GM18858 (cell line): ENCODE measurements around the gene TNP2.
"Not testable (repeated sequence)": the region's sequence is repeated elsewhere in the genome, so short reads cannot be mapped to it uniquely, and the experiment has no call there.

Experiments
- ATAC-seq: cut with Tn5 transposase; IDR thresholded peaks from one replicate; pipeline ENCODE4 v1.9.1; 2021; ENCODE audit not compliant: unreplicated experiment

Gene TNP2

GRCh38 chr16:11300560-11300892, 31.4 kb upstream of the TNP2 start:
- no peak for ATAC-seq

- ATAC-seq: no peak
These were observed 30.9 kb upstream of the TNP2 start for GRCh38 chr16:11299865-11300559.

DNA sequence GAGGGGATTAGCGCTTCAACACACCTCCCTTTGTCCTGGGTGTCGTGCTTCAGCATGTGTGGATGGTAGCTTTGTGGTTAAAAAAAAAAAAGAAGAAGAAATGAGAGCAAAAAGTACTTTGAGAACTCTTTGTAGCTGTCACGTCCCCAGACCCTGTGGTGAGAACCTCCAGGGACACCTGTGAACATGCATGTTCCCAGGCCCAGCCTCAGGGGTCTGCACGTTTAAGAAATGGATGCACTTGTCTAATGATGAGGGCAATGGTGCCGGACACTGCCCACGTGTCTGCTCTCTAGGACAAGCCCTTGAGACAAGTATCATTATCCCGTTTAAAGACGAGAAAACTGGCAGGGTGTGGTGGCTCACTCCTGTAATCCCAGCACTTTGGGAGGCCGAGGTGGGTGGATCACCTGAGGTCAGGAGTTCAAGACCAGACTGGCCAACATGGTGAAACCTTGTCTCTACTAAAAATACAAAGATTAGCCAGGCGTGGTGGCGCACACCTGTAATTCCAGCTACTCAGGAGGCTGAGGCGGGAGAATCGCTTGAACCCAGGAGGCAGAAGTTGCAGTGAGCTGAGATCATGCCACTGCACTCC, 29.9 kb upstream of the TNP2 start:
- peak; percentile 42 for ATAC-seq

- ATAC-seq: no peak
These were observed 29.2 kb upstream of the TNP2 start for GRCh38 chr16:11298143-11298900.

- ATAC-seq: peak; percentile 53
These were observed 28.5 kb upstream of the TNP2 start for GRCh38 chr16:11297492-11298142.

- peak; percentile 3 for ATAC-seq
These were observed 27.8 kb upstream of the TNP2 start for GRCh38 chr16:11296706-11297491.

DNA sequence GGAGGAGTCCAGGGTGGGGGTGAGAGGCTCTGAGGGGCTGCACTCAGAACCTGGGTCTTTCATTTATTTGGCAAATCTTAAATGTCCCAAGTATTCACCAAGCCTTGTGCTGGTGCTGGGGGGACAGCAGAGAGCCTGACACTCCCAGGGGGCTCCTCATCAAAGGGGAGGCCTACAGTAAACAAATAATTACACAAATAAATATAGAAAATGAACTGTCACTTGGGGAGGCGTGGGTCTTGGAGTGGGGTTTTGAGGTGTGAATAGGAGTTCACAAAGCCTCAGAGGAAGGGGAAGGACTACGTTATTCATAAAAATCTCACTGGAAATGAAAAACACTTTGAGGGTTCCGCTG, 27.2 kb upstream of the TNP2 start:
- no peak for ATAC-seq

DNA sequence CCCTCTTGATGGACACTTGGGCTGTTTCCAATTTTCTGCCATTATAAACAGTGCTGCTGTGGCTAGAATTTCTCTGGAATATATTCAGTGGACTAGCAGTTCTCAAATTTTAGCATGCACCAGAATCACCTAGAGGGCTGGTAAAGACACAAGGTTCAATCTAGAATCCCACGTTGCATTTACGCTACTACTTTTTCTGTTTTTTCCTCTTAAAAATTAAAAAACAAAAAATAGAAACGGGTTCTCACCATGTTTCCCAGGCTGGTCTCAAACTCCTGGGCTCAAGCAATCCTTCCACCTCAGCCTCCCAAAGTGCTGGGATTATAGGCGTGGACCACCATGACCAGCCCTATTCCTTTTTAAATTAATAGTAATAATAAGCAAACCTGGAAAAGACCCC, 26.5 kb upstream of the TNP2 start:
- no peak for ATAC-seq

DNA sequence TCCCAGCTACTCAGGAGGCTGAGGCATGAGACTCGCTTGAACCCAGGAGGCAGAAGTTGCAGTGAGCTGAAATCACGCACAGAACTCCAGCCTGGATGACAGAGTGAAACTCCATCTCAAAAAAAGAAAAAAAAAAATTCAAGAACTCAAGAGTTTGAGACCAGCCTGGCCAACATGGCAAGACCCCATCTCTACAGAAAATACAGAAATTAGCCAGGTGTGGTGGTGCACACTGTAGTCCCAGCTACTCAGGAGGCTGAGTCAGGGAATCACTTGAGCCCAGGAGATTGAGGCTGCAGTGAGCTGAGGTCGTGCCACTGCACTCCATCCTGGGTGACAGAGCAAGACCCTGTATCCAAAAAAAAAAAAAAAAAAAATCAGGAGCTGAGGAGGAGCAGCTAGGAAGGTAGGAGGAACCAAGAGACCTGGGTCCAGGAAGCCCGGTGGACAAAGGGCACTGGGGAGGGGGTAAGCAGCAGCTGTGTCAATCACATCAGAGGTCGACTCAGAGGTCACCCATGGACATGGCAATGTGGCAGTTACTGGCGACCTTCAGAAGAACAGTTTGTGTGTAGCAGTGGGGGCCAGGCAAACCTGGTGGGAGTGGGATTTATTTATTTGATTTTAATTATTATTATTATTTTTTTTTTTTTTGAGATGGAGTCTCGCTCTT, 23.1 kb upstream of the TNP2 start:
- no peak for ATAC-seq

DNA sequence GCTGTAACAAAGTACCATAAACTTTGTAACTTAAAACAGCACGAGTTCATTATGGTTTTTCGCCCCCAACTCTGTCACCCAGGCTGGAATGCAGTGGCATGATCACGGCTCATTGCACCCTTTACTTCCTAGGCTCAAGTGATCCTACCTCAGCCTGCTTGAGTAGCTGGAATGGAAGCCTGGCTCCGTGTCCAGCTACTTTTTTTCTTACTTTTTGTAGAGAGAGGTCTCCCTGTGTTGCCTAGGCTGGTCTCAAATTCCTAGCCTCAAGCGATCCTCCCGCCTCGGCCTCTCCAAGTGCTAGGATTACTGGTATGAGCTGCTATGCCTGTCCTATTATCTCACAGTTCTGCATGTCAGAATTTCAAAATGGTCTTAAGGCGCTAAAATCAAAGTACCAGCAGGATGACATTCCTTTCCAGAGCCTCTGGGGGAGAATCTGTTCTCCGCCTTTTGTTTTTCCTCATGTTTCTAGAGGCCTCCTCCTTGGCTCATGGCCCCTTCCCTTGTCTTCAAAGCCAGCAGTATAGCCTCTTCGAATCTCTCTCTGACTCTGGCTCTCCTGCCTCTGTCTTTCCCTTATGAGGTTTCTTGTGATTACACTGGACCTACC, 22.1 kb upstream of the TNP2 start:
- no peak for ATAC-seq

- ATAC-seq: no peak
These were observed 21.2 kb upstream of the TNP2 start for GRCh38 chr16:11290102-11290893.

GRCh38 chr16:11289696-11290095, 20.6 kb upstream of the TNP2 start:
- not testable (repeated sequence) for ATAC-seq

GRCh38 chr16:11289202-11289601, 20.1 kb upstream of the TNP2 start:
- no peak for ATAC-seq

DNA sequence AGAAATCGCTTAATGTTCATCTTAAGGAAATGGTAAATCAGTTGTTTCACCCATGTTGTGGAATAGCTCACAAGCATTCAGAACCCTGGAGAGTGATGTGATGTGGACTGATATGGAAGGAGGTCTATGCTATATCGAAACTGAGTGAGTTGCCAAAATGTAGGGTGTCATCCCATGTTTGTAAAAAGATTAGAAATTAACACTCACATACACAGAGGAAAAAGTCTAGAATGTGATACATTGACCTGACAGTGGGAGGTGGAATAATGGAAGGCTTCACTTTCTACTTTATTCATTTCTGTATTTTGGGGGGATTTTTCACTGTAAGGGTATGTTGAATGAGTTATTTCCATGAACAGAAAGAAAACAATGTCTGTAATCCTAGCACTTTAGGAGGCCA, 16.7 kb upstream of the TNP2 start:
- no peak for ATAC-seq

- no peak for ATAC-seq
These were observed 14.7 kb upstream of the TNP2 start for GRCh38 chr16:11283820-11284248.

- ATAC-seq: no peak
These were observed 11.7 kb upstream of the TNP2 start, which contains the start of gene PRM1 for GRCh38 chr16:11280616-11281522. Gene PRM1, minus strand, starts transcription at chr16:11281330. Its CDS starts 92 bp downstream, at chr16:11281238.

- ATAC-seq: no peak
These were observed 9.8 kb upstream of the TNP2 start for GRCh38 chr16:11278681-11279628.
